HepG2 (cell line): Measurements from ENCODE around the gene NUP93. TPM values are rescaled to one million over a fixed set of nuclear protein-coding genes. Genes with fewer than 3 reads are reported as not detected.

ENCODE experiments used
- BORCS8-MEF2B ChIP-seq: sonication (generic); formaldehyde crosslinking; IDR thresholded peaks from 2 replicates; pipeline ENCODE4 v1.8.0; 2022; ENCODE audit warnings: mild to moderate bottlenecking, missing genetic modification reagents
- CBX2 ChIP-seq, 2 experiments: fragments of 200-600 bp in 1 of 2; sonication (generic); formaldehyde crosslinking in 1 of 2; IDR thresholded peaks; 2 replicates each; pipeline versions ENCODE4 v1.7.0 to v1.8.1; 2018 to 2022; ENCODE audit warnings: low read depth in 2 of 2, low read length in 1 of 2, mild to moderate bottlenecking in 1 of 2, missing genetic modification reagents in 1 of 2
- GLMP ChIP-seq: sonication (generic); formaldehyde crosslinking; IDR thresholded peaks from 2 replicates; pipeline ENCODE4 v1.9.0; 2021; ENCODE audit warnings: missing genetic modification reagents, mild to moderate bottlenecking, borderline replicate concordance
- KLF12 ChIP-seq: sonication (generic); formaldehyde crosslinking; IDR thresholded peaks from 2 replicates; pipeline ENCODE4 v1.4.0; 2020; ENCODE audit warnings: missing genetic modification reagents, borderline replicate concordance
- MAFK ChIP-seq, 2 experiments: IDR thresholded peaks in 1 of 2; conservative IDR thresholded peaks in 1 of 2; 2 replicates each; pipeline ENCODE4 v1.6.1; 2011; ENCODE audit warnings: improper control_type of control experiment in 2 of 2, low read length in 2 of 2
- REL ChIP-seq: sonication (generic); formaldehyde crosslinking; conservative IDR thresholded peaks from 2 replicates; pipeline ENCODE4 v1.8.0; 2022; ENCODE audit warnings: mild to moderate bottlenecking, missing genetic modification reagents, moderate library complexity
- RORA ChIP-seq: sonication (generic); formaldehyde crosslinking; IDR thresholded peaks from 2 replicates; pipeline ENCODE4 v1.5.0; 2020; ENCODE audit warnings: mild to moderate bottlenecking, missing genetic modification reagents, moderate library complexity
- SSRP1 ChIP-seq: IDR thresholded peaks from 2 replicates; pipeline ENCODE4 v1.6.1; 2016; ENCODE audit warnings: control low read depth
- ZNF281 ChIP-seq: sonication (generic); formaldehyde crosslinking; IDR thresholded peaks from 2 replicates; pipeline ENCODE4 v1.4.0; 2020; ENCODE audit warnings: missing genetic modification reagents, borderline replicate concordance
- ZNF3 ChIP-seq: IDR thresholded peaks from 2 replicates; pipeline ENCODE4 v1.7.0; 2017; ENCODE audit warnings: inconsistent platforms
- ZNF33B ChIP-seq: sonication (generic); formaldehyde crosslinking; IDR thresholded peaks from 2 replicates; pipeline ENCODE4 v1.5.1; 2020; ENCODE audit warnings: mild to moderate bottlenecking, missing genetic modification reagents
- ZNF460 ChIP-seq: sonication (generic); formaldehyde crosslinking; IDR thresholded peaks from 2 replicates; pipeline ENCODE4 v1.5.1; 2020; ENCODE audit warnings: missing genetic modification reagents, mild to moderate bottlenecking, borderline replicate concordance
- ZNF513 ChIP-seq: sonication (generic); formaldehyde crosslinking; conservative IDR thresholded peaks from 2 replicates; pipeline ENCODE4 v1.5.0; 2020; ENCODE audit warnings: missing genetic modification reagents
- ZNF569 ChIP-seq: sonication (generic); formaldehyde crosslinking; IDR thresholded peaks from 2 replicates; pipeline ENCODE4 v1.5.0; 2020; ENCODE audit warnings: mild to moderate bottlenecking, missing genetic modification reagents, moderate library complexity, borderline replicate concordance
- ZNF607 ChIP-seq: sonication (generic); formaldehyde crosslinking; IDR thresholded peaks from 2 replicates; pipeline ENCODE4 v1.5.1; 2020; ENCODE audit warnings: missing genetic modification reagents, mild to moderate bottlenecking, borderline replicate concordance
- polyA plus RNA-seq, 8 experiments: library from polyadenylated mRNA; depleted of rRNA in 3 of 8; stranded (reverse) in 7 of 8; unstranded in 1 of 8; fragments of >200 nt; fragmentation: Illumina TruSeq in 4 of 8; extraction: Trizol in 4 of 8; gene quantifications; 2 replicates each; pipeline versions ENCODE4 v1.2.1 to v1.2.3, GENCODE V29; 2011 to 2016; ENCODE audit warnings: low read depth in 4 of 8, missing spikeins in 1 of 8, mixed read lengths in 1 of 8; ENCODE audit not compliant: insufficient read depth in 1 of 8
- total RNA-seq, 5 experiments: library from RNA; depleted of rRNA; stranded (reverse); fragments of >200 nt; fragmentation: Illumina TruSeq; extraction: Trizol; gene quantifications; 2 replicates each; pipeline ENCODE4 v1.2.3, GENCODE V29; 2016; ENCODE audit warnings: low read depth in 1 of 5
- TF ChIP-seq, protein P1 (sequence below): sonication (generic); formaldehyde crosslinking; IDR thresholded peaks from 2 replicates; pipeline ENCODE4 v1.8.1; 2023; ENCODE audit warnings: mild to moderate bottlenecking, moderate library complexity, missing genetic modification reagents
- TF ChIP-seq, protein P2 (sequence below): sonication (generic); formaldehyde crosslinking; IDR thresholded peaks from 2 replicates; pipeline ENCODE4 v1.4.0; 2020; ENCODE audit warnings: mild to moderate bottlenecking, missing genetic modification reagents

Gene NUP93
- total and polyA plus RNA-seq, 2 of the 13 experiments (the other 11 are each of a cell fraction or from before 2014, with no cell fraction given), result 58.5 to 140 TPM

GRCh38 chr16:56744996-56745640, 15.2 kb downstream of the NUP93 start (continued):
- TF ChIP-seq REL (CRISPR knock-in tag), result no peak
- TF ChIP-seq ZNF281 (CRISPR knock-in tag), result 0 out of 2 replicates have a peak, but pooled peaks have one; percentile 53
- TF ChIP-seq SSRP1, result no peak
- TF ChIP-seq, protein P1, sequence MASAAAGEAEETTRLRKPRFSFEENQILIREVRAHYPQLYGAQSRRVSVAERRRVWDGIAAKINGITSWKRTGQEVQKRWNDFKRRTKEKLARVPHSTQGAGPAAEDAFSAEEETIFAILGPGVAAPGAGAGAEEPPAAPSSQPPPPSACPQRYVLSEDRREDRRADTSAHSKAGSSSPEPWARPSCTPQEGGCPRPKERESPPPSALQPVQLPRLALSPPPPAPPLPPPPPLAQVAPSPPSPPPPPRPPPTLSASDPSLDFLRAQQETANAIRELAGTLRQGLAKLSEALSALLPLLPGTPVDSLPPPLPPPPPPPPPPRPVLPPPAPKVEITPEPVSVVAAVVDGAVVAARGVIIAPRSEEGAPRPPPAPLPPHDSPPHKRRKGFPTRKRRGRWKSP, result no peak
- TF ChIP-seq ZNF607, result no peak
- TF ChIP-seq, protein P2, sequence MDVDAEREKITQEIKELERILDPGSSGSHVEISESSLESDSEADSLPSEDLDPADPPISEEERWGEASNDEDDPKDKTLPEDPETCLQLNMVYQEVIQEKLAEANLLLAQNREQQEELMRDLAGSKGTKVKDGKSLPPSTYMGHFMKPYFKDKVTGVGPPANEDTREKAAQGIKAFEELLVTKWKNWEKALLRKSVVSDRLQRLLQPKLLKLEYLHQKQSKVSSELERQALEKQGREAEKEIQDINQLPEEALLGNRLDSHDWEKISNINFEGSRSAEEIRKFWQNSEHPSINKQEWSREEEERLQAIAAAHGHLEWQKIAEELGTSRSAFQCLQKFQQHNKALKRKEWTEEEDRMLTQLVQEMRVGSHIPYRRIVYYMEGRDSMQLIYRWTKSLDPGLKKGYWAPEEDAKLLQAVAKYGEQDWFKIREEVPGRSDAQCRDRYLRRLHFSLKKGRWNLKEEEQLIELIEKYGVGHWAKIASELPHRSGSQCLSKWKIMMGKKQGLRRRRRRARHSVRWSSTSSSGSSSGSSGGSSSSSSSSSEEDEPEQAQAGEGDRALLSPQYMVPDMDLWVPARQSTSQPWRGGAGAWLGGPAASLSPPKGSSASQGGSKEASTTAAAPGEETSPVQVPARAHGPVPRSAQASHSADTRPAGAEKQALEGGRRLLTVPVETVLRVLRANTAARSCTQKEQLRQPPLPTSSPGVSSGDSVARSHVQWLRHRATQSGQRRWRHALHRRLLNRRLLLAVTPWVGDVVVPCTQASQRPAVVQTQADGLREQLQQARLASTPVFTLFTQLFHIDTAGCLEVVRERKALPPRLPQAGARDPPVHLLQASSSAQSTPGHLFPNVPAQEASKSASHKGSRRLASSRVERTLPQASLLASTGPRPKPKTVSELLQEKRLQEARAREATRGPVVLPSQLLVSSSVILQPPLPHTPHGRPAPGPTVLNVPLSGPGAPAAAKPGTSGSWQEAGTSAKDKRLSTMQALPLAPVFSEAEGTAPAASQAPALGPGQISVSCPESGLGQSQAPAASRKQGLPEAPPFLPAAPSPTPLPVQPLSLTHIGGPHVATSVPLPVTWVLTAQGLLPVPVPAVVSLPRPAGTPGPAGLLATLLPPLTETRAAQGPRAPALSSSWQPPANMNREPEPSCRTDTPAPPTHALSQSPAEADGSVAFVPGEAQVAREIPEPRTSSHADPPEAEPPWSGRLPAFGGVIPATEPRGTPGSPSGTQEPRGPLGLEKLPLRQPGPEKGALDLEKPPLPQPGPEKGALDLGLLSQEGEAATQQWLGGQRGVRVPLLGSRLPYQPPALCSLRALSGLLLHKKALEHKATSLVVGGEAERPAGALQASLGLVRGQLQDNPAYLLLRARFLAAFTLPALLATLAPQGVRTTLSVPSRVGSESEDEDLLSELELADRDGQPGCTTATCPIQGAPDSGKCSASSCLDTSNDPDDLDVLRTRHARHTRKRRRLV, result no peak
- TF ChIP-seq RORA (CRISPR knock-in tag), result no peak
- no peak for TF ChIP-seq MAFK (conservative IDR thresholded peaks at IDR 0.05 in 1 of 2, IDR thresholded peaks at IDR 0.05 in 1 of 2; ENCODE audit: low read length in 2 of 2)
- TF ChIP-seq ZNF513 (CRISPR knock-in tag), result no peak
- no peak; the same call in 1 of the 2 replicates for TF ChIP-seq ZNF3
- TF ChIP-seq KLF12 (CRISPR knock-in tag), result no peak
- TF ChIP-seq GLMP (CRISPR knock-in tag), result no peak
- TF ChIP-seq CBX2 (IDR thresholded peaks at IDR 0.05; ENCODE audit: low read depth, low read length), result no peak
- no peak for TF ChIP-seq CBX2 (CRISPR knock-in tag; IDR thresholded peaks at IDR 0.05; ENCODE audit: low read depth)
- no peak for TF ChIP-seq ZNF460 (CRISPR knock-in tag)
- TF ChIP-seq ZNF569, result no peak
- TF ChIP-seq BORCS8-MEF2B (CRISPR knock-in tag), result 0 out of 2 replicates have a peak, but pooled peaks have one; percentile 28
- no peak for TF ChIP-seq ZNF33B (CRISPR knock-in tag)
